GDM1 (cell line): Measurements from ENCODE around the gene ARL6IP6.
"Not testable (repeated sequence)": the region's sequence is repeated elsewhere in the genome, so short reads cannot be mapped to it uniquely, and the experiment has no call there.

Source experiments
- DNase-seq: peaks from one replicate; lab custom pipeline; 2025; lab: John Stamatoyannopoulos, UW

ARL6IP6 gene

DNA sequence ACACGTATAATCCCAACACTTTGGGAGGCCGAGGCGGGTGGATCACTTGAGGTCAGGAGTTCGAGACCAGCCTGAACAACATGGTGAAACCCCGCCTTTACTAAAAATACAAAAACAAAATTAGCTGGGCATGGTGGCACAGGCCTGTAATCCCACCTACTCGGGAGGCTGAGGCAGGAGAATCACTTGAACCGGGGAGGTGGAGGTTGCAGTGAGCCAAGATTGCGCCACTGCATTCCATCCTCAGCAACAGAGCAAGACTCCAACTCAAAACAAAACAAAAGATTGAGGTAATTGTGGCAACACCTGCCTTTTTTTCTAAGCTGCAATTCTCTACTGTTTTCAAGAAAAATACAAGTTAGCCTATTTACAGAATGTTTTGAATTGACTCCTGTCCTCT lies 4.2 kb downstream of the ARL6IP6 start:
- DNase-seq = not testable (repeated sequence)

DNA sequence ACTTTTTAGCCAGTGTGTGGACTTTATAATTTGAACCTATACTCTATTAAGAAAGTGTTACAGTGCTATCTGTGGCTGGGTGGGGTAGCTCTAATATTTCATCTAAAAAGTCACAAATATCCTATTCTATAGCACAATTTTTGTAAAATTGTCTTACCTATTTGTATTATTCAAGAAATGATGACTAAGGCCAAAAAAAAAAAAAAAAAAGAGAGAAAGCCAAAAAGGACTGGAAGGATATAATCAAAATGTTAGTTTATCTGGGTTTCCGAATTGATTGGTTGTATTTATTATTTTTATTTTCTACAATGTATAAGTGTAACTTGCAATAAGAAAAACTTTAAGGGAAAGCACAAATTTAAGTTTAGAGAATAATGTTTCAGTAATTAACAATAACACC lies 5.5 kb downstream of the ARL6IP6 start:
- DNase-seq = no peak

DNA sequence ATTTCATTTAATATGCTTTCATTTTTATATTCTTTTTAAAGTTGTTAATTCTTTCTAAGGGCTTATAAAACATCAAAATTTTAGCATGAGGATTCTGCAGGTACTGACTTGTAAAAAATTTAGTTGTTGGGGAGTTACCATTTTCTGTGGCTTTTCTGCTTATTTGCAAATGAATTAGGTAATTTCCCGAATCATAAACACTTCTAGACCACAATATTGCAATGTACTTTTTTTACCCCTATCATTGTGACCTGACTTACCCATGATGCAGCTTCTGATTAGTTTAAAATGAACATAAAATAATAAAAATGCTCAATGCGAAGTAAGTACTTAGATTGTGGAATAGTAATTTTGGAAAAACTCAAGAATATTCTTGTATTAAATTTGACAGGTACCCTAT lies 11.4 kb downstream of the ARL6IP6 start:
- DNase-seq = no peak

DNA sequence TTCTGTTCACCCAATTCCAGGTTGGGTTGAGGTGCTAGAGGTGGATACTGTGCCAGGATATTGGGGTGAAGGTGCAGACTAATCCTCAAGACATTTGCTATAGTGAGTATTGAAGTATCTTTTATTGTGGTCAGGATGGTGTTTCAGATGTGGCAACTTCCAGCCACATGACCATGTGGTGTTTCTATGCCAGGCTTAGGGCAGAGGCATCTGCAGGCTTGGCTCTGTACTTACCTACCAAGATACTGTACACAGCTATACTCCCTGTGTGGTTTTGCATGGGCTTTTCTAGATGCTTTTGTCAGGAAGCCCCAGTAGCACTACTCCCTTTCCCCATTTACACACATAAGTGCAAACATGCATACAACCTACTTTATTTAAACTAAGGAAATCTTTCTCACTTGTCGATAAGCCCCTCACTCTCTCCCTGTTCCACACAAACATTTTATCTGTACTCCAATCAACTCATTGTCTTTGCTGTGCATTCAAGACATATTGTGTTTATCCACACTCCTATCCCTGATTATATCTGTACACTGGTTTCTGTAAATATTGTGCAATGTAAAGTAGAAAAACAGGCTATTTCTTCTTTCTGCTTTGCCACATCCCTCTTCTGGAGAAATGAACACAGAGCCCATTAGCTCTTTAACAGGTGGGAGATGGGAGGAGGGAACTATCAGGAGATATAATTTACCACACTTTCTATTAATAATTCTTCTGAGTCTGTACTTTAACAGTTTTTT lies 12.3 kb downstream of the ARL6IP6 start:
- no peak for DNase-seq

DNA sequence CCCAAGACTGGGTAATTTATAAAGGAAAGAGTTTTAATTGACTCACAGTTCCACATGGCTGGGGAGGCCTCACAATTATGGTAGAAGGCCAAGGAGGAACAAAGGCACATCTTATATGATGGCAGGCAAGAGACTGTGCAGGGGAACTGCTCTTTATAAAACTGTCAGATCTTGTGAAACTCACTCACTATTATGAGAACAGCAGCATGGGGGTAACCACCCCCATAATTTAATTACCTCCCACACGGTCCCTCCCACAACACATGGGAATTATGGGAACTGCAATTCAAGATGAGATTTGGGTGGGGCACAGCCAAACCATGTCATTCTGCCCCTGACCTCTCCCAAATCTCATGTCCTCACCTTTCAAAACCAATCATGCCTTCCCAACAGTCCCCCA lies 19.1 kb downstream of the ARL6IP6 start:
- not testable (repeated sequence) for DNase-seq

DNA sequence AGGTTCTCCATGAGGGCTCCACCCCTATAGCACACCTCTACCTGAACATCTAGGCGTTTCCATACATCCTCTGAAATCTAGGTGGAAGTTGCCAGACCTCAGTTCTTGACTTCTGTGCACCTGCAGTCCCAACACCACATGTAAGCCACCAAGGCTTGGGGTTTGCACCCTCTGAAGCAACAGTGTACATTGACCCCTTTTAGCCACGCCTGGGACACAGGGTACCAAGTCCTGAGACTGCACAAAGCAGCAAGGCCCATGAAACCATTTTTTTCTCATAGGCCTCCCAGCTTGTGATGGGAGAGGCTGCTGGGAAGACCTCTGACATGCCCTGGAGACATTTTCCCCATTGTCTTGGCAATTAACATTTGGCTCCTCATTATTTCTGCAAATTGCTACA lies 20.0 kb downstream of the ARL6IP6 start:
- no peak for DNase-seq

DNA sequence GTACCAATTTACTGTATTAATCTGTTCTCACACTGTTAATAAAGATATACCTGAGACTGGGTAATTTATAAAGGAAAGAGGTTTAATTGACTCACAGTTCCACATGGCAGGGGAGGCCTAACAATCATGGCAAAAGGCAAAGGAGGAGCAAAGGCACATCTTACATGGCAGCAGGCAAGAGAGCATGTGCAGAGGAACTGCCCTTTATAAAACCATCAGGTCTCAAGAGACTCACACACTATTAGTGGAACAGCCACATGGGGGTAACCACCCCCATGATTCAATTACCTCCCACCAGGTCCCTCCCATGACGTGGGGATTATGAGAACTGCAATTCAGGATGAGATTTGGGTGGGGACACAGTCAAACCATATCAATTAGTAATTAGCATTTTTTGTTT lies 21.3 kb downstream of the ARL6IP6 start:
- not testable (repeated sequence) for DNase-seq

DNA sequence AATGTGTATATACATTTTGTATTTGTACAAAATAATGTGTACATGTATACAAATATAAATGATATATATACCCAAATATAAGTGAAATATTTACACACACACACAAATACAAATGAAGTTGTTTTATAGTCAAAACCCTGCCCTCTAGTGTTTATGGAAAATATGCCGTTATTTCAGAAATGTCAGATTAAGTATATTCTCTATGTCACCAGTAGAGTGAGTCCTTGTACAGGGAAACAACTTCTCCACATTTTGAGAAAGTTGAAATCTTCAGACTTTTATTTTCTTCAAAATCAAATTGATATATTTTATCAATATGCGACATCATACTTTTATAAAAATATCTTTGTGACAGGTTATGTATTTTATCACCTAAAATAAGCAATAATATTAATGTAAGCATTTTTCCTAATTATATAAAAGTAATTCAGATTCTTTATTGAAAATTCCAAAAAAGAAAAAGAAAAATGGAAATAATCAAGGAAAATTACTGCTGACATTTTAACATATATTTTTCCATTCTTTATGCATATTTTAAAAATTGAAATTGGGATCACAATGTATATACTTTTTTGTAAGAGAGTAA lies 22.4 kb downstream of the ARL6IP6 start:
- peak; percentile 3 for DNase-seq

DNA sequence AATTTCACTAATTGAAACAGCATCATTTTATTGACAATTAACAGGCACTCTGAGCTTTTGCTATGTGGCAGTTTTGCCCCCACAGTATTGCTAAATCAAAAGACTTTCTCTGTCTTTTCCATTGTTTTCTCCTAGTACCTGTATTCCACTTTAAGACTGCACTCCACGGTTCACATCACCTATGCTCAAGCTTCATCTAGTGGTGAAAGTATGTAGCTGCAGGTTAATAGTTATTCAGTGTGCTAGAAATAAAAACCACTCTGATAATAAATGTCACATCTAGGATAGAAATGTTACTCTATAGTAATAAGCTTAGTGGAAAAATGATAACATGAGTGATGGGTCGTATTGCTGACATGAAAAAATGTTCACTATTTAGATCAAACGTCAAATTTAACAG lies 24.6 kb downstream of the ARL6IP6 start:
- DNase-seq = no peak

DNA sequence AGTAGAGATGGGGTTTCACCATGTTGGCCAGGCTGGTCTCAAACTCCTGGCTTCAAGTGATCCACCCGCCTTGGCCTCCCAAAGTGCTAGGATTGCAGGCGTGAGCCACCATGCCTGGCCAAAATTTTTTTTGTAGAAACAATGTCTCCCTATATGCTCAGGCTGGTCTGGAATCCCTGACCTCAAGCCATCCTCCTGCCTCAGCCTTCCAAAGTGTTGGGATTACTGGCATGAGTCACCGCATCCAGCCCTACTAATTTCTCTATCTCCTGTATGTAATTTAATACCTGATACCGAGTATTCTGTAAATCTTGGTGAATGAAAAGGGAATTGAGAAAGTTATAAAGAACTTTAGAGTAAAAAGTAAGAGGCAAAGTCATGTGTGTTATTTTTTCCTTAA lies 29.3 kb downstream of the ARL6IP6 start:
- not testable (repeated sequence) for DNase-seq

DNA sequence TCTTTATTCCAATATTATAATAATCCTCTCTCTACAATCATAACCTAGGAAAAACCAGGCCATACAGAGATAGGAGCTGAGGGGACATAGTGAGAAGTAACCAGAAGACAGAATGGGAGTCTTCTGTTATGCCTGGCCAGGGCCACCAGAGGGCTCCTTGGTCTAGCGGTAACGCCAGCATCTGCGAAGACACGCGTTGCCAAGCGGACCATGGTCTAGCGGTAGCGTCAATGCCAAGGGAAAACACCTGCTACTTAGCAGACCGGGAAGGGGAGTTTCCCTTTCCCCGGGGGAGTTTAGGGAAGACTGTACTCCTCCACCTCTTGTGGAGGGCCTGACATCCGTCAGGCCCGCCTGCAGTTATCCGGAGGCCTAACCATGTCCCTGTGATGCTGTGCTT lies 36.6 kb downstream of the ARL6IP6 start:
- DNase-seq = no peak

DNA sequence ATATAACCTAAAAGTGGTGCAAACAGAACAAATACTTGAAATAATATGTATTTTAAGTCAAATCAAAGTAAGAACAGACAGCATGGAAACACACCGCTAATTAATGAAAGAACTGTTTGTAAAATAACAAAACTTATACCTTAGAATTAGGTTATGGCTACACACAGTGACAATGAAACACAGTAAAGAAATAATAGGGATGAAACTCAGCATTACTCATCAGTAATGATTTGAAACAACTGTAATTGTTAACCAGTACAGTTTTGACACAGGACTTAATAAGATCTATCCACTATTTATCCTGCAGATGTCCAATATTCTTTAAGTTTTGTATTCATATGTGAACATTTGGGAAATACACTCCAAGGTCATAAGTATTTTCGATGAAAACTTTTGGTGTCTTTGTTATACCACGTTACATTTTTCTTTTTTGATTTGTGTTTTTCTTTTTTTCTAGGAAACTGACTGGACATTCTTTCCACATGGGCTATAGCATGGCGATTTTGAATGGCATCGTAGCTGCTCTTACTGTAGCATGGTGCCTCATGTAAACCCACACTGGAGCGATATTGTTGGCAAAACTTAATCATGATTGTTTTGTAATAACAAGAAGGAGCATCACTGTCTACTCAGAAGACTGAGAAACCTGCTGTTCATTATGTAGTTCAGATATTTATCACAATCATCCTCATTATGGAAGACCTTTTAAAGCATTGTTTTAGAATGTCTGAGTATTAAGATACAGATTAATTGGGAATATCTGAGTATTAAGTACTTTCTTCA lies 41.1 kb downstream of the ARL6IP6 start:
- no peak for DNase-seq

DNA sequence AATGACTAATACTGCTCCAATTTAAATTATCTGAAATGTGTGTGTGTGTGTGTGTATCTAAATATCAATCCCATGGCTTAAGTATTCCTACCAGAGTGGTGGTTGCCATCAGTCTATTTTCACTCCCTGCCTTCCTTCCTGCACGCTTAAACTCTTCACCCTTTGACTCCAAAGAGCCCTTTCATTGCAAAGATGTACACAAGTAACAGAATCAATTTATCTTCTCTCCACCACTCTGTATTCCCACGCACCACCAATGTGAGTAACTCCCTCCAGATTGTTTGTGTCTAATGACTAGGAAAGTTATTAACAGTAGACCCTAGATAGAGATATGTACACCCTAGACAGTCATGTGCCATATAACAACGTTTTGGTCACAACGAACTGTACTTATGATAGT lies 42.8 kb downstream of the ARL6IP6 start:
- no peak for DNase-seq

DNA sequence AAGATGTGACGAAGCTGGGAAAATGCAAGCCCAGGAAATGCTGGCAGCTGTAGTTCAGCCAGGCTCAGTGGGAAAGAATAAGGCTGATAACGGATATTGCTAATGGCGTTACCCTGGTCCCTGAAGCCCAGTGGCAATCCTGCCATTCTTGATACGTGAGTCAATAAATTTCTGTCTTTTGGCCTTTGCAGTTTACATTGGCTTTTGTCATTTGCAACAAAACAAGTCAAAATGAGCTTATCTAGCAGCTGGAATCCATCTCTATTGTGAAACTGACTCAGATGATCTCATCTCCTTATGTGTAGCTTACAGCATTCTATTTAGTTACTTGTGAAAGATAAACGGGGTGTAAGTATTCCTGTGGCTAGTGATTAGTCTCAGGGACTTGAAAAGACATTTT lies 43.8 kb downstream of the ARL6IP6 start:
- no peak for DNase-seq

DNA sequence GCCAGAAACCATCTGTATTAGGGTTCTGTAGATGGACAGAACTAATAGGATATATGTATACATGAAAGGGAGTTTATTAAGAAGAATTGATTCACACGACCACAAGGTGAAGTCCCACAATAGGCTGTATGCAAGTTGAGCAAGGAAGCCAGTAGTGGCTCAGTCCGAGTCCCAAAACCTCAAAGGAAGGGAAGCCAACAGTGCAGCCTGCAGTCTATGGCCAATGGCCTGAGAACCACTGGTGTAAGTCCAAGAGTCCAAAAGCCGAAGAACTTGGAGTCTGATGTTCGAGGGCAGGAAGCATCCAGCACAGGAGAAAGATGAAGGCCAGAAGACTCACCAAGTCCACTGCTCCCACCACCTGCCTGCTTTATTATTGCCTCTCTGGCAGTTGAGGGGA lies 44.8 kb downstream of the ARL6IP6 start:
- not testable (repeated sequence) for DNase-seq

DNA sequence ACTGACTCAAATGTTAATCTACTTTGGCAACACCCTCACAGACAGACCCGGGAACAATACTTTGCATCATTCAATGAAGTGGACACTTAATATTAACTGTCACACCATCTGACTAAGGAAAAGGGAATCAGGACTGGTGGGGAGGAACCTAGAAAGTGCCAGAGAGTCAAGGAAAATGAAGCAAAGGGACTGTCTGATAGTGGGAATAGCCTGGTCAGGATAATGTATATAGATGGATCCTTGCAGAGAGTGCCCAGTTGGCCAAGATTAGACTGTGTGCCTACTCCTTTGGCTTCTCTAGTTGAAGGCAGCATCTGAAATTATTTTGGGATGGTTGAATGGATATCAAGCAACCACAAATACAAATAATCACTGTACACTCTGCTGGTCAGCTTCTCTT lies 45.2 kb downstream of the ARL6IP6 start:
- no peak for DNase-seq

DNA sequence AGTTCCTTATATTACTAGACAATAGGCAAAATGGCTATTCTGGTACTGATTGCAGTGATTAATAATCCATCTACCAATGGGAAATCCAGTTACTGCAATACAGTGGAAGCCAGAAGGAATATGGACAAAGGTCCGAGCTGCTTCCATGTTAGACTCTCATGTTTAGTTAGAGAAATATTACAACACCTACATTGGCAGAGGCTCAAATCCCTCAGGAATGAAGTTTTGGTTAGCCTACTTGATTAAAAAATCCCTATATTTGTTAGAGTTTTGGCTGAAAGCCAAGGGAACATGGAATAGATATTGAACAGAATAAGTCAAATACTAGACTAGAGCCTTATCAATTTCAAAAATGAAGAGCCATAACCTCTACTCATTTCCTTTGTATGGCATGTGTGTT lies 48.5 kb downstream of the ARL6IP6 start:
- no peak for DNase-seq

DNA sequence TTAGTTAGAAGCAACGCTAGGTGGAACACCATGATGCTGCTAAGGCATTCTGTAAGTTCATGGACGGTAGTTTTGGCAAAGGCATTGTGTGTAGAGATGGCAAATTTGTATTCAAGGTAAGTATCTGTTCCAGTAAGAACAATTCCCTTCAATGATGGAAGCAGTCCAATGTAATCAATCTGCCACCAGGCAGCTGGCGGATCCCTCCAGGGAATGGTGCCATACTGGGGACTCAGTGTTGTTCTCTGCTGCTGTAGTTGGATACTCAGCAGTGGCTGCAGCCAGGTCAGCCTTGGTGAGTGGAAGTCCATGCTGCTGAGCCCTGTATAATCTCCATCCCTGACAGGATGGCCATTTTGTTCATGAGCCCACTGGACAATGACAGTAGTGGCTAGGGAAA lies 62.8 kb downstream of the ARL6IP6 start:
- no peak for DNase-seq

DNA sequence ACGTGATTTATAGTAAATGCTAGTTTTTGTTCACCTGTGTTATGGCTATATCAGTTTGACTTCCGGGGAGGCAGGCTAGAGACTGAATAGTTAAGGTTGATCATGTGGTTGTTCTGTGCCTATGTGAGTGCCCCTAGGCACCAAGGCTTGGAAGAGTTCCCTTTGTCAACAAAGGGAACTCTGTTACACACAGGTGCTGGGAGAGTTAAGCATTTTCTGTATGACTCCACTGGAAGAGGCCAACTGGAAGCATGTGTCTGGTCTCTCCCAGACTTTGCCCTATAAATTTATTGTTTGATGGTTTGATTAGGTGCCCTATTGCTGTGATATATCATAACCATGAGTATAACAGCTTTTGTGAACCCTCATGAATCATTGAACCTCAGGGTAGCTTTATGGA lies 63.8 kb downstream of the ARL6IP6 start:
- DNase-seq = no peak

DNA sequence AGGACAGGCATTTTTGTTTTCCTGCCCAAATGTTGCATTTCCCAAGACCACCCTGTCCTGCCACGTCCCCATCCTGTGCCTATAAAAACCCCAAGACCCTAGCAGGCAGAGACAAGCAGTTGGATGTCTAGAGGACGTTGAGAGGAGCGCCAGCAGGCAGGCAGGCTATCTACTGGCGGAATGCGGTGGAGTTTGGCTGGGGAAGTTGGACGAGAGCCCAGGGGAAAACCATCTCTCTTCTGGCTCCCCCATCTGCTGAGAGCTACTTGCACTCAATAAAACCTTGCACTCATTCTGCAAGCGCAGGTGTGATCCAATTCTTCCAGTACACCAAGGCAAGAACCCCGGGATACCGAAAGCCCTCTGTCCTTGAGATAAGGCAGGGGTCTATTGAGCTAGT lies 72.5 kb downstream of the ARL6IP6 start:
- DNase-seq = no peak

DNA sequence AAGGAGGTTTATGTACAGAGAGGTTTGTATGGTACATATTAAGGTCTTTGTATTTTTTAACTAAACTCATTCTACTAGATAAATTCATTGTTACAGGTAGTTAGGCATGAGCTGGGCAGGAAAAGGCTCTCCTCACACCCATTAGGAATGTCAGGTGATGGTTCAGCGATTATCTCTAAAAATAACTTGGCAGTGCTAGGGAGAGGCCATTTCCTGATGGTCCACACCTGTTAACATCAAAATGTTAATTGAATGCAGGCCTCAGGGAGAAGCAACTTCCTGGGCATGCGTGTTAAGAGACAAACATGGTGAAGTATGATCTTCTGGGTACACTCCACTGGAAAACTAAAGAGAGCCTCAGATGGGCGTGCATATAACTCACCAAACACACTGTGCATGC lies 73.6 kb downstream of the ARL6IP6 start:
- no peak for DNase-seq

DNA sequence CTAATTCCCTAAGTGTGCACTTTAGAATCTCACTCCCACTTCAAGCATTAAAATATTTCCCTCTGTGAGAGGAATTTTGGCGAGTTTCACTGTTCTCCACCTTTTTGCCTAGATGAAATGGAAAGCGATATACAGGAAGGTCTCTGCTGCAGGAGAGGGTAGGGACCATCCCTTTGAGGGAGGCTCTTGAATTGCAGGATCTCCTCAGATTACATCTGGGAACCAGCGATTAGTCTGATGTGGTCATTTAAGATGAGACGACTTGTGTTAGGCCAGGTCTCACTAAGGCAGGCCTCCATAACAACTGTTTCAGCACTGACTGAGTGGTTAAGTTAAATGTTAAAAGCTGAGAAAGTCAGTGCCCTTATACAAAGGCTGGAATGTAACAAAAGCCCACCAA lies 74.6 kb downstream of the ARL6IP6 start:
- no peak for DNase-seq

DNA sequence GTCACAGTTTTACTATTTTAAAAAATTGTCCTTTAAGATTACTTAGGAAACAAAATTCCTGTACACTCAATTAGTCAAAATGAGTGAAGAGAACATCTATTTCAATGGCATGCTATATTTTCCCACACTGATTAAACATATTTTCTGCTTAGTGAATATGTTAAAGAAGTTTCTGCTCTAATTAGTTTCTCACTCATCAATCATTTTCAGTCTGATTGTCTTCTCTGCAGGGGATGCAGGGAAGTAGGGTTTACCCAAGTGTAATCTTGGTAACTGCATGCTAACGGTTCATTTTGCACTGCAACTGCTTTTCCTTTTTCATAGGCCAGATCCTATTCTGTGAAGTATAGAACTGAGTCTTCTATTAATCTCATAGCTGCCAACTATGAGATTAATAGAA lies 78.5 kb downstream of the ARL6IP6 start:
- DNase-seq = no peak
